ENCODE results near the gene TOMM20. TPM values are rescaled to one million over a fixed set of nuclear protein-coding genes. Genes with fewer than 3 reads are reported as not detected.
A peak's percentile ranks its signal among the peaks of the same experiment; 100 is the strongest.

TOMM20 gene
- total and polyA plus RNA-seq, 2 of the 8 experiments (the other 6 are each of a cell fraction or from before 2014, with no cell fraction given) = 71.4 to 168 TPM

- Histone ChIP-seq H4K91ac (replicated peaks; ENCODE audit: insufficient read length, low read length) (peak overlapping the region; percentile 25), H2BK12ac (ENCODE audit: low read depth, low read length) (peak overlapping the region; percentile 90; the same call in 1 of the 2 replicates), H3K23me2 (ENCODE audit: low read depth, low read length) (no peaks in the 10 kb centered on the region; the same call in 1 of the 2 replicates), H2BK120ac (replicated peaks; ENCODE audit: low read depth, low read length) (no peak overlapping the region), H2BK20ac (ENCODE audit: low read length) (peak overlapping the region; percentile 66), H2AFZ (ENCODE audit: low read length) (no peak overlapping the region), H3K14ac (ENCODE audit: insufficient read length) (no peak overlapping the region), H3K4me3 (ENCODE audit: extremely low read depth in 1 of 4, insufficient read depth in 2 of 4, low read depth in 3 of 4, low read length in 4 of 4) (no peak overlapping the region), H2BK5ac (ENCODE audit: low read depth, low read length) (0 out of 2 replicates have a peak overlapping the region, but pooled peaks have one; percentile 6), H4K8ac (ENCODE audit: extremely low read depth, insufficient read depth, low read length) (no peak overlapping the region), H2AK5ac (ENCODE audit: low read depth, low read length) (no peak overlapping the region), H3K36me3 (ENCODE audit: control insufficient read depth in 2 of 4, insufficient read depth in 4 of 4, low read length in 3 of 4) (no peaks in the 10 kb centered on the region), H3K27me3 (replicated peaks in 1 of 4; ENCODE audit: control insufficient read depth in 3 of 4, extremely low read depth in 1 of 4, insufficient read depth in 3 of 4, low read length in 3 of 4) (no peaks in the 10 kb centered on the region), H3K9ac (replicated peaks in 1 of 4; ENCODE audit: extremely low read depth in 1 of 4, low read depth in 3 of 4, low read length in 3 of 4) (no peak overlapping the region), H4K5ac (ENCODE audit: insufficient read length, low read depth, low read length) (no peak overlapping the region), H3K9me3 (ENCODE audit: insufficient read depth in 2 of 2, low read depth in 1 of 2, low read length in 1 of 2) (no peaks in the 10 kb centered on the region), H3K4me1 (replicated peaks in 1 of 4; ENCODE audit: control insufficient read depth in 3 of 4, insufficient read depth in 4 of 4, low read length in 3 of 4) (peaks cover 6 to 23% (median 20%) of the 10 kb centered on the region in 4 experiments), H3K4me2 (ENCODE audit: insufficient read depth in 1 of 2, low read depth in 2 of 2, low read length in 2 of 2) (no peak overlapping the region), H3K79me2 (ENCODE audit: control insufficient read depth in 1 of 2, insufficient read depth in 2 of 2, low read length in 2 of 2) (no peaks in the 10 kb centered on the region), H3K56ac (replicated peaks; ENCODE audit: insufficient read length, low read depth, low read length) (no peak overlapping the region), H2BK15ac (ENCODE audit: low read length) (no peak overlapping the region), H3K79me1 (ENCODE audit: low read depth, low read length) (no peaks in the 10 kb centered on the region), H3K18ac (ENCODE audit: extremely low read depth, low read length) (peak overlapping the region; percentile 78; the same call in 1 of the 2 replicates), H4K20me1 (replicated peaks in 1 of 2; ENCODE audit: control insufficient read depth in 1 of 2, insufficient read depth in 2 of 2, low read length in 2 of 2) (no peaks in the 10 kb centered on the region), H3K27ac (ENCODE audit: low read depth, low read length) (no peak overlapping the region), H3K4ac (replicated peaks; ENCODE audit: insufficient read length, low read depth, low read length) (no peak overlapping the region), H3K23ac (ENCODE audit: insufficient read length) (no peak overlapping the region)
- ChIA-PET CTCF (ENCODE audit: partially characterized antibody) (interaction anchor here (1.0 to 2.3 kb wide), 4 partner anchors 8 to 601 kb away, joined by 4 to 8 read pairs (median 6); no protein-coding TSS in a partner anchor), POLR2A (ENCODE audit: partially characterized antibody) (interaction anchor here (0.6 to 1.6 kb wide), 2 partner anchors 24 to 367 kb away, joined by 3 to 4 read pairs; no protein-coding TSS in a partner anchor)
- no peak for DNase-seq (ENCODE audit: low read depth in 1 of 2, low spot score in 2 of 2)
- TF ChIP-seq EP300 (IDR thresholded peaks at IDR 0.05; ENCODE audit: borderline replicate concordance in 1 of 2, low read depth in 2 of 2, low read length in 2 of 2) (no peak), HDAC2 (IDR thresholded peaks at IDR 0.05; ENCODE audit: borderline replicate concordance in 1 of 2, low read depth in 2 of 2, low read length in 2 of 2) (no peak), TBP (IDR thresholded peaks at IDR 0.05; ENCODE audit: low read depth, low read length) (no peak), SIN3A (conservative IDR thresholded peaks at IDR 0.05 in 1 of 2, IDR thresholded peaks at IDR 0.05 in 1 of 2; ENCODE audit: low read depth in 1 of 2, low read length in 2 of 2) (no peak), CTBP2 (IDR thresholded peaks at IDR 0.05; ENCODE audit: borderline replicate concordance, insufficient read depth, insufficient read length, low read length) (no peak), GTF2F1 (IDR thresholded peaks at IDR 0.05; ENCODE audit: borderline replicate concordance, low read depth, low read length) (no peak), EZH2 (IDR thresholded peaks at IDR 0.05; ENCODE audit: low read depth, low read length, severe bottlenecking) (no peak)
- FAIRE-seq = no peak
- 96% methylated on average over 6 of the region's 6 CpGs; no CpG with 5 or more reads in 1 of the 2 experiments for WGBS, 2 experiments (ENCODE audit: extremely low coverage in 1 of 2, insufficient coverage in 1 of 2, insufficient read length in 1 of 2, insufficient replicate concordance in 2 of 2, low coverage in 1 of 2, low lambda C conversion rate in 2 of 2, missing lambda C conversion rate in 1 of 2)
Observed at GRCh38 chr1:235088430-235088829, 40.2 kb downstream of the TOMM20 start.

All from H1 (cell line).